ENCODE measurements around the gene MTG2.
"Not testable (repeated sequence)": the region's sequence is repeated elsewhere in the genome, so short reads cannot be mapped to it uniquely, and the experiment has no call there.

Gene MTG2

DNA sequence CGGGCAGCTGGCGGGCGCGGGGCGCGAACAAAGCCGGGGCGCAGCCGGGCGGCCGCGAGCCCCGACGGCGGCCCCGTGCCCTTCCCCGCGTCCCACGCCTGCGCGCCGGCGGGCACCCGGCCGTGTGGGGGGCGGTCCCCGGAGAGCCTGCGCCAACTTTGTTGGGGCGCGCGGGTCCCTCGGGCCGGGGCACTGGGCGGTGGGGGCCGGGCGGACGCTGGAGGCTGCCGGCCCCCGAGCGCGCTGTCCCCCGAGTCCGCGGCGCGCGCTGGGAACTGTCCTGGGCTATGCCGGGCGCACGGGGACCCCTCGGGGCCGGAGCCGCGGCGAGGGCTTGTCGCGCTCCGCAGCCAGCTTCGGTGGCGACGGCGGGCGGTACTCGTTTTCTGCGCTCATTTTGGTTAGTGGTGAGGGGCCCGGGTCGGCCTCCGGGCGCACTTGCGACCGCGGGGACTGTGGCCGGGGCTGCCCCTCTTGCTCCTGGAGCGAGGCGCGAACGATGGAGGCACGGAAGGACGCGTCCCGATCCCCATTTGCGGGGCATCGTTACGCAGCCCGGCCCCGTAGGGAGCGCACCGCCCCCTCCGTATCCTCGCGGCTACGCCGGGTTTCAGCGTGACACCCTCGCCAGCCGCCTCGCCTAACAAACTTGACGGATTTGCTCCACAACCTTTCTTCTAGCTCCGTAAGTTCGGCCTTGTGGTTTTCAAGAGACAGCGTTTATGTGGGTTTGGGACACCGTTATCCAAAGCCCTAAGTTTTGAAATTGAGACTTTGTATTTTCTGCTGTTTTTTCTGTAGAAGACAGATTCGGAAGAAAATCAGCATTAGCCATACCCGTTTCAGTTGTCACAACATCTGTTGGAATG lies 38.6 kb upstream of the MTG2 start:
- DNase-seq = peak; percentile 32 to 95 (median 62)
- intact Hi-C loops (cut with DNase I) = loop anchor here (1.0 to 5.0 kb wide), 2 partner anchors 22 to 38 kb away; partner anchors contain the start of genes LSM14B and MTG2

DNA sequence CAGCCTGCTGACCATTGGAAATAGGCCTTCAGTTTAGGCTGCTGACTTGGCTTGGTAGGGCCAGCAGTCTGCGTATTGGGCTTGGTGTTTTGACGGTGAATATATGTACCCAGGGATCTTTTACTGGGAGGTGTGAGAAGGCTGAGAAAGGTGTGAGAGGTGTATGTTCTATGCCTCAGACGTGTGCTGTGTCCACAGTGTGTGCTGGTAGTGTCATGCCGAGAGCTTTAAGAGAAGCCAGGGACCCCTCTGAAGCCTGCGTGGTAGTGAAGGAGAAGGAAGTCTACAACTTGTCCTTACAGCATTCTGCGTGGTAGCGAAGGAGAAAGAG lies 37.2 kb upstream of the MTG2 start:
- intact Hi-C loops (cut with DNase I) = no loop called here
- no peak for DNase-seq

GRCh38 chr20:62146019-62146755 lies 36.6 kb upstream of the MTG2 start:
- intact Hi-C loops (cut with DNase I) = no loop called here
- DNase-seq = no peak

- intact Hi-C loops (cut with DNase I) = no loop called here
- no peak for DNase-seq
Measured at GRCh38 chr20:62147125-62147524, 35.7 kb upstream of the MTG2 start.

GRCh38 chr20:62147528-62147927 lies 35.3 kb upstream of the MTG2 start:
- intact Hi-C loops (cut with DNase I) = no loop called here

DNA sequence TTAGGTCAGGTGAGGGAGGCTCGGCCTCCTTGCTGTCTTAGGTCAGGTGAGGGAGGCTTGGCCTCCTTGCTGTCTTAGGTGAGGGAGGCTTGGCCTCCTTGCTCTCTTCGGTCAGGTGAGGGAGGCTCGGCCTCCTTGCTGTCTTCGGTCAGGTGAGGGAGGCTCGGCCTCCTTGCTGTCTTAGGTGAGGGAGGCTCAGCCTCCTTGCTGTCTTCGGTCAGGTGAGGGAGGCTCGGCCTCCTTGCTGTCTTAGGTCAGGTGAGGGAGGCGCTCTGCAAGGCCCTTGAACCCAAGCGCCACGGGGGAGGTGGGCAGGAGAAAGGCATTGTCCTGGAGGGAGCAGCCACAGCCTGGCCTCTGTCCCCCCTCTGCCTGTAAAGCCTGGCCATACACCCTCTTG lies 34.4 kb upstream of the MTG2 start:
- intact Hi-C loops (cut with DNase I); DNase-seq: not testable (repeated sequence)

More at GRCh38 chr20:62147528-62147927, 35.3 kb upstream of the MTG2 start:
- DNase-seq = no peak

GRCh38 chr20:62148908-62149314 lies 33.9 kb upstream of the MTG2 start:
- intact Hi-C loops (cut with DNase I) = no loop called here
- DNase-seq = peak in 1 of 10 donors; percentile 85

- intact Hi-C loops (cut with DNase I) = no loop called here
- DNase-seq = peak in 3 of 10 donors; percentile 26 to 85 (median 26)
Measured at GRCh38 chr20:62149532-62150309, 33.1 kb upstream of the MTG2 start.

GRCh38 chr20:62150310-62150575 lies 32.6 kb upstream of the MTG2 start:
- DNase-seq = no peak
- intact Hi-C loops (cut with DNase I) = no loop called here

DNA sequence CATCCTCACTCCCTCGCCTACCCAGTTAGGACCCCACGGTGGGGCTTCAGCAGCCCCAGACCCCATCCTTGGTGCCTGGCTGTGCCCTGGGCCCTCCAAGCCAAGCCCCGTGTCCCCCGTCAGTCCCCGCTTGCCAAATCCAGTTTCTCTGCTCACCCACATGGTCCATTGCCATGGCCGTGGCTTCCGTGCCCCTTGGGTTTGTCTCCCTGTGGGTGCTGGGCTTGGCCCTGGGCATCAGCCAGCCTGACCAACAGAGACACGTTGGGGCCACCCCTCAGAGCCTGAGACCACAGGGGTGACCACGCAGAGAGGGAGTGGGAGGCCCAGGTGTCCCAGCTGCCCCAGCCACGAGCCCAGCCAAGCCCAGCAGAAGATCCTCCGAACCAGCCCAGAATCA lies 31.6 kb upstream of the MTG2 start:
- intact Hi-C loops (cut with DNase I) = no loop called here
- no peak for DNase-seq

DNA sequence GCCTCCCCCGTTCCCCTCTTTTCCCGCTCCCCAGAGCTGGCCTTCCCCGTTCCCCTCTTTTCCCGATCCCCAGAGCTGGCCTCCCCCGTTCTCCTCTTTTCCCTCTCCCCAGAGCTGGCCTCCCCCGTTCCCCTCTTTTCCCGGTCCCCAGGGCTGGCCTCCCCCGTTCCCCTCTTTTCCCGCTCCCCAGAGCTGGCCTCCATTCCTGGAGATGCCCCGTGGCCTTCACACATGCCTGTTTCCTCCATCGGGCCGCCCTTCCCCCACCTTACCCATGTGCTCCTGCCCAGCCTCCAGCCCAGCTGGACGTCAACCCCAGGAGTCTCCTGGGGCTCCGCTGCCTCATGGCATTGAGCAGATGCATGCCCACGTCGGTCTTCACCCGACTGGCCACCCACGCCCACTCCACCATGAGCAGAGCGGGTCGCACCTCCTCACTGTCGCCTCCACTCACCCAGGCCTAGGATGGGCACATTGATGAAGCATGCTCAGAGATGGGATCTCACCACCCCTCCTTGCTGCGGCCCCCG lies 30.9 kb upstream of the MTG2 start:
- DNase-seq = no peak
- intact Hi-C loops (cut with DNase I) = no loop called here

DNA sequence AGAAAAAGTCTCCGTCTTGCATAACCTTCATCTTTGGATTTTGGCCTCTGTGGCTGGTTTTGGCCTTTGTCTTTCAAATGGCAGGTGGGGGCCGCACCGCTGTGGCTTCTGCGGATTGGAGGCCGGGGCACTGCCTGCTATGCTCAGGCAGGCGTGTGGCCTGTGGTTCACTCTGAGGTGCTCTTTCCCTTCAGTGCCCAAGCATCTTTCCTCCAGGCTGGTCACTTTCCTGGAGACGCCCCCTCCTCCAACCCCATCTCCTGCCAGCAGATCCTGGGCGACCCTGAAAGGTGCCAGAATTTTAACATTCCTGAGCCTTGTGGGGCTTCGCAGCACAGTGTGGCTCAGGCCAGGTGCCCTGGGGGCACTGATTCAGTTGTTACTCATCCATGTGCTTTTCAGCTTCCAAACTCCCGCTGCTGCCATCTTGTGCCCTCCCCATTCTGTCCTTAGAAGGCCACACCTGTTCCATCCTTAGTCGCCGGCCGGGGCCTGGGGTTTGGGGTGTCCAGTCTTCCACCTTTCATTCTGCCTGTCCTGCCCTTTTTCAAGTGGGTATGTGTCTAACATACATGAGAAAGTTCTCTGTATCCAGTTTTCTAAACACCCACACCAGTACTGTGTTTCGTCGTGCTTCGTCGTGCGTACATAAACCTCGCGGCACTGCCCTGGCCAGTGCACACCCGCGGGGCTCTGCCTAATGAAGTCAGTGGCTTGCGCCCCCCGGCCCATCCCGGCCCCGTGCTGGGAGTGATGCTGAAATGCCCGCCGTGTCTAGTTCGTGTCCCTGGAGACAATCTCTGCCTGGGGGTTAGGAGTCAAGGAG lies 27.2 kb upstream of the MTG2 start:
- intact Hi-C loops (cut with DNase I) = loop anchor here (5.0 kb wide), 1 partner anchor 143 kb away; no protein-coding TSS in a partner anchor
- DNase-seq = no peak

- intact Hi-C loops (cut with DNase I) = loop anchor here (5.0 kb wide), 1 partner anchor 144 kb away; no protein-coding TSS in a partner anchor
- no peak for DNase-seq
Measured at GRCh38 chr20:62156254-62156556, 26.6 kb upstream of the MTG2 start.

GRCh38 chr20:62156592-62157386 lies 26.0 kb upstream of the MTG2 start:
- DNase-seq = peak in 8 of 10 donors; percentile 50 to 94 (median 66)
- intact Hi-C loops (cut with DNase I) = loop anchor here (5.0 kb wide), 1 partner anchor 144 kb away; no protein-coding TSS in a partner anchor

DNA sequence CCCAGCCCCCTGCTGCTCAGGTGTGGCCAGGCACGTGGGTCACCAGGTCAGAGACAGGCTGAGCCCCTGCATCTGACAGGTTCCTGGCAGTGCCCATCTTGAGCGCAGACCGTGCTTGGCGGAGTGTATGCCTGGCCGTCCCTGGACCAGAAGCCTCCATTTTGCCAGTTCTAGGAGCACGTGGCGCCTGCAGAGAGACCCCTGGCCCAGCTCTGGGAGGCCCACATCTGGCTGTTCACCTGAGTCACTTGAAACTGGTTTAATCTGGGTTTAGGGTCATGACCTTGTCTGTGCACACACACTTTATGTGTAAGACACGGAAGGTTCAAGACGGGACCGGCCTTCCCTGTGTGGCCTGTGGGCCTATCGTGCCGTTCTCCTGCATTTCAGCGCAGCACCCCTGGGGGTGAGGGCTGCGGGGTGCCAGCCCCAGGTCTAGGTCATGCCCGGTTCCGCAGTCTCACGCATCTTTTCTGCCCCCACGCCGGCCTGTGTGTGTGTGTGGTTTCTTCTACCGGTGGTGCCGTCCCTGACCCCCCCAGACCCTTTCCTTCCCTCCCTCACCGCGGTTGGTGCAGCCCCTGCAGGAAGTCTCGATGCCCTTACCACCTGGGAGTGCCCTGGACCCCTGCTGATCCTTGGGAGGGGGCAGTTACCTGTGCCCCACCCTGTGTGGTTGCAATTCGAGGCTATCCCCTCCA lies 25.3 kb upstream of the MTG2 start:
- intact Hi-C loops (cut with DNase I) = loop anchor here (5.0 kb wide), 1 partner anchor 145 kb away; no protein-coding TSS in a partner anchor
- peak in 2 of 10 donors; percentile 41 to 66 for DNase-seq

- intact Hi-C loops (cut with DNase I) = loop anchor here (5.0 kb wide), 1 partner anchor 146 kb away; no protein-coding TSS in a partner anchor
- DNase-seq = peak in 1 of 10 donors; percentile 39
Measured at GRCh38 chr20:62158088-62158400, 24.8 kb upstream of the MTG2 start.

GRCh38 chr20:62158541-62158940 lies 24.3 kb upstream of the MTG2 start:
- intact Hi-C loops (cut with DNase I) = loop anchor here (5.0 kb wide), 1 partner anchor 146 kb away; no protein-coding TSS in a partner anchor
- DNase-seq = peak in 2 of 10 donors; percentile 67 to 72

- peak in 1 of 10 donors; percentile 45 for DNase-seq
- intact Hi-C loops (cut with DNase I) = loop anchor here (5.0 kb wide), 1 partner anchor 147 kb away; no protein-coding TSS in a partner anchor
Measured at GRCh38 chr20:62159052-62159451, 23.8 kb upstream of the MTG2 start.
